BJ (cell line): ENCODE data around the gene OSBPL6. TPM values are rescaled to one million over a fixed set of nuclear protein-coding genes. Genes with fewer than 3 reads are reported as not detected.
"Not testable (repeated sequence)": the region's sequence is repeated elsewhere in the genome, so short reads cannot be mapped to it uniquely, and the experiment has no call there.

ENCODE experiments used
- CTCF ChIA-PET: fragments of 350-600 bp; formaldehyde crosslinking; extraction: SDS; loops from one replicate; lab custom pipeline; 2021; ENCODE audit warnings: antibody characterized with exemption, inconsistent platforms; lab: Yijun Ruan, JAX
- POLR2A ChIA-PET: fragments of 300-600 bp; sonication (Branson Sonifier 250); formaldehyde crosslinking; extraction: SDS; loops from one replicate; lab custom pipeline; 2021; ENCODE audit warnings: antibody characterized with exemption; lab: Charles Lee
- DNase-seq: peaks from one replicate; pipeline ENCODE4 v3.0.0-alpha.2; 2011; ENCODE audit warnings: low read depth
- H3K27me3 ChIP-seq: 2 replicates; pipeline ENCODE4 v1.6.0; 2011; ENCODE audit warnings: low read length; ENCODE audit not compliant: control insufficient read depth, insufficient read depth
- H3K36me3 ChIP-seq: 2 replicates; pipeline ENCODE4 v1.5.1; 2011; ENCODE audit warnings: low read length; ENCODE audit not compliant: control insufficient read depth, insufficient read depth
- H3K4me3 ChIP-seq: 2 replicates; pipeline ENCODE4 v1.5.1; 2011; ENCODE audit warnings: low read depth, mild to moderate bottlenecking, control low read depth, low read length
- CTCF ChIP-seq: IDR thresholded peaks from 2 replicates; pipeline ENCODE4 v1.5.1; 2011; ENCODE audit warnings: low read depth, mild to moderate bottlenecking, control low read depth, inconsistent platforms, low read length, moderate library complexity; ENCODE audit not compliant: insufficient read depth
- polyA plus RNA-seq: library from polyadenylated mRNA; depleted of rRNA; stranded (reverse); fragments of >200 nt; gene quantifications from 2 replicates; pipeline ENCODE4 v1.2.3, GENCODE V29; 2011

The OSBPL6 gene
- polyA plus RNA-seq, 1 experiment: 3.7 TPM

DNA sequence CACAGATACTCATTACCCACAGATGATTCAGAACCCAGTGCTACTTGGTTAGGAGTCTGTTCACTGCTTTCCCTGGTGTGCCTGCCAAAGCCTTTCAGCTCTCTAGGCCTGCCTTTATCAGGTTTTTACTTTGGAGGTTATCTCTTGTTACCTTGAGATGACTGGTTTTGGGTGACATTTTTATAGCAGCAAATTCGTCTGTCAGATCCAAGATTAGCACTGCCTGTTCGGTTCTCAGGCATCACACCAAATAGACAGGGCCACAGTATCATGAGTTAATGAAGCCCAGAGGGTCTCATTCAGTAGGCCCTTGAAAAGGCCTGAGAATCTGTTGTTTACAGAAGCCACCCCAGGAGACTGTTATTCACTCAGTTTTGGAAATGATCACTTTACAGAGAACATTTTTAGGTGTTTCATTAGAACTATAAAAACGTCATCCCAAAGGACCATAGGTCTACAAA is 121.2 kb downstream of the OSBPL6 start:
- TF ChIP-seq CTCF: no peak
- no peak for DNase-seq
- no peak overlapping the region for H3K4me3 ChIP-seq
- H3K27me3 ChIP-seq: no peaks in the 10 kb centered on the region
- ChIA-PET CTCF (interaction anchor here (1.1 to 1.4 kb wide), 3 partner anchors 9 to 99 kb away, joined by 3 to 4 read pairs (median 3); no protein-coding TSS in a partner anchor), POLR2A (no interaction called here)
- H3K36me3 ChIP-seq: no peaks in the 10 kb centered on the region

- CTCF ChIA-PET: interaction anchor here (1.3 kb wide), 1 partner anchor 73 kb away, joined by 4 read pairs; no protein-coding TSS in a partner anchor
Observed at GRCh38 chr2:178317811-178318210, 123.5 kb downstream of the OSBPL6 start.

DNA sequence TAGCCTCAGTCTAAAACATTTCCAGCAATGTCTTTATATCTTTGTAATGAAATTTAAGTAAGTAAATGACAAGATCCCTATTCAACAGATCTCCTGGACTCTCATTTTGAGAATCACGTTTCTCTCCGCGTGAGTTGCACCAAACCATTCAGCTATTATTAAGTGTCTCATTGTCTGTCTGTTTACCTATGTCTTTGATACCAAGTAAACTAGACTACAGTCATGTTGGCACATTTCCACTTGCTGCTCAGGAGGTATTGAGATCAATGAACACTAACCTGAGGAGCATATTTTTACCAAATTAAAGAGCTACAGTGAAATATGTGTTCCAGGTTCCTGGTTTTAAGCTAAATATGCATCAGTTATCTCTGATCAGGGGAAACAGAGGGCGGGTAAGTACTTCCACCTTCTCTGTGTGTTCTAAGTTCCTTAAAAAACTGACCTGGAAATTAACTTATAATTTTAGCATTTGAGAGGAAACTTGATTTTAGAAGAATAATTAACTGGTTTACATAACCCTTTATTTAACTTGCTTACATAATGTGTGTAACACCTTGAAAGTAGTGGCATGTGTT is 125.8 kb downstream of the OSBPL6 start:
- Histone ChIP-seq H3K4me3 (no peak overlapping the region), H3K36me3 (no peaks in the 10 kb centered on the region), H3K27me3 (no peaks in the 10 kb centered on the region)
- no peak for TF ChIP-seq CTCF
- ChIA-PET POLR2A (no interaction called here), CTCF (interaction anchor here (1.3 kb wide), 1 partner anchor 77 kb away, joined by 3 read pairs; no protein-coding TSS in a partner anchor)
- no peak for DNase-seq

More at GRCh38 chr2:178317811-178318210, 123.5 kb downstream of the OSBPL6 start:
- POLR2A ChIA-PET: no interaction called here
- DNase-seq: no peak
- no peaks in the 10 kb centered on the region for H3K36me3 ChIP-seq
- no peaks in the 10 kb centered on the region for H3K27me3 ChIP-seq
- H3K4me3 ChIP-seq: no peak overlapping the region
- no peak for TF ChIP-seq CTCF

DNA sequence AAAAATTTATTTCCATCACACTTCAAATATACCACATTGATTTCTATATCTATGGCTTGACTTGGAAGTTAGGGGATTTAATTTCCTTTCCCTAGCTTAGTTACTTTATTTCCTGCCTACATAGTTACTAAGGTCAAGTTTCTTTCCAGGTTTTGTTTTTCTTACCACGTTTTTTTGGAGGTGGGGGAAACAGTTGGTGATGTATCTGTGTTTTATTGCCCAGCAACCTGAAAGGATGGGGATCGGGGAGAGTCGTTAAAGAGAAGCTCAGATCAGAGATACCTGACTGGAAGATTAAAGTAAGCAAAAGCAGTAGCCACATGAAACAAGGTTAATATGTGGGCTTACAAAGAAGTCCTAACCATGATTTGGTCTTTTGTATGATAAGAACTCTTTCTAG is 127.8 kb downstream of the OSBPL6 start:
- TF ChIP-seq CTCF: no peak
- no peaks in the 10 kb centered on the region for H3K27me3 ChIP-seq
- no peak overlapping the region for H3K4me3 ChIP-seq
- DNase-seq: no peak
- ChIA-PET CTCF (interaction anchor here (0.8 kb wide), 1 partner anchor 16 kb away, joined by 3 read pairs; no protein-coding TSS in a partner anchor), POLR2A (no interaction called here)
- H3K36me3 ChIP-seq: no peaks in the 10 kb centered on the region

- H3K27me3 ChIP-seq, POLR2A ChIA-PET, H3K4me3 ChIP-seq, DNase-seq, H3K36me3 ChIP-seq, CTCF ChIA-PET: not testable (repeated sequence)
Observed at GRCh38 chr2:178323331-178323730, 129.0 kb downstream of the OSBPL6 start.
